Fibroblast of lung (primary cell): ENCODE results near the gene PRG3. TPM values are rescaled to one million over a fixed set of nuclear protein-coding genes. Genes with fewer than 3 reads are reported as not detected.
A peak's percentile ranks its signal among the peaks of the same experiment; 100 is the strongest.

ENCODE experiments used
- DNase-seq, 2 donors: peaks; one replicate each; pipeline versions ENCODE4 v3.0.0 to v3.0.0-alpha.2; 2010; ENCODE audit warnings: low read depth in 2 of 2
- H2AFZ ChIP-seq: 2 replicates; pipeline ENCODE4 v1.5.1; 2012; ENCODE audit warnings: low read length, control low read depth, inconsistent platforms
- H3K27ac ChIP-seq: 2 replicates; pipeline ENCODE4 v1.5.1; 2011; ENCODE audit warnings: low read length, control low read depth; ENCODE audit not compliant: insufficient read depth
- H3K27me3 ChIP-seq: 2 replicates; pipeline ENCODE4 v1.5.1; 2011; ENCODE audit warnings: mild to moderate bottlenecking, low read length; ENCODE audit not compliant: control insufficient read depth, insufficient read depth
- H3K36me3 ChIP-seq: 2 replicates; pipeline ENCODE4 v1.5.1; 2011; ENCODE audit warnings: low read length; ENCODE audit not compliant: control insufficient read depth, insufficient read depth
- H3K4me1 ChIP-seq: 2 replicates; pipeline ENCODE4 v1.5.1; 2011; ENCODE audit warnings: low read length; ENCODE audit not compliant: control insufficient read depth, insufficient read depth; ENCODE audit errors: extremely low read depth
- H3K4me2 ChIP-seq: 2 replicates; pipeline ENCODE4 v1.5.1; 2011; ENCODE audit warnings: low read length, control low read depth; ENCODE audit not compliant: insufficient read depth; ENCODE audit errors: extremely low read depth
- H3K4me3 ChIP-seq, 4 experiments: fragments of 200-600 bp in 1 of 4; sonication (generic) in 1 of 4; replicated peaks in 1 of 4; 2 replicates each; pipeline ENCODE4 v1.5.1; 2011 to 2016; ENCODE audit warnings: low read length in 4 of 4, low read depth in 3 of 4, mild to moderate bottlenecking in 3 of 4, control low read depth in 2 of 4, inconsistent platforms in 1 of 4, mixed read lengths in 1 of 4; ENCODE audit not compliant: insufficient read depth in 1 of 4; ENCODE audit errors: control extremely low read depth in 1 of 4
- H3K79me2 ChIP-seq: 2 replicates; pipeline ENCODE4 v1.5.1; 2012; ENCODE audit warnings: mild to moderate bottlenecking, low read length, inconsistent platforms; ENCODE audit not compliant: control insufficient read depth, insufficient read depth
- H3K9ac ChIP-seq: 2 replicates; pipeline ENCODE4 v1.5.1; 2011; ENCODE audit warnings: mild to moderate bottlenecking, low read length, control low read depth; ENCODE audit not compliant: insufficient read depth
- H3K9me3 ChIP-seq: 2 replicates; pipeline ENCODE4 v1.5.1; 2012; ENCODE audit warnings: low read depth, low read length; ENCODE audit not compliant: control insufficient read depth, insufficient read depth
- H4K20me1 ChIP-seq: 2 replicates; pipeline ENCODE4 v1.5.1; 2011; ENCODE audit warnings: low read length; ENCODE audit not compliant: control insufficient read depth, insufficient read depth; ENCODE audit errors: extremely low read depth
- CTCF ChIP-seq, 2 donors: IDR thresholded peaks in 1 of 2; conservative IDR thresholded peaks in 1 of 2; 1 replicate in 1 of 2; 2 replicates in 1 of 2; pipeline ENCODE4 v1.5.1; 2011 to 2012; ENCODE audit warnings: low read length in 2 of 2, control low read depth in 1 of 2, inconsistent platforms in 1 of 2, low read depth in 1 of 2, mild to moderate bottlenecking in 1 of 2
- EZH2 ChIP-seq: IDR thresholded peaks from 2 replicates; pipeline ENCODE4 v1.5.1; 2012; ENCODE audit warnings: low read length, control low read depth, mild to moderate bottlenecking; ENCODE audit errors: missing control alignments
- polyA plus RNA-seq, 2 donors: library from polyadenylated mRNA; depleted of rRNA in 1 of 2; stranded (reverse) in 1 of 2; unstranded in 1 of 2; fragments of >200 nt; gene quantifications; 2 replicates each; pipeline ENCODE4 v1.2.1, GENCODE V29; 2011 to 2012; ENCODE audit warnings: missing spikeins in 1 of 2
- total RNA-seq: library from RNA; depleted of rRNA; stranded (reverse); fragments of >200 nt; gene quantifications from 2 replicates; pipeline ENCODE4 v1.2.1, GENCODE V29; 2014

Gene PRG3
- total and polyA plus RNA-seq, 2 donors (not counting 1 experiment from before 2014, with no cell fraction given) = not detected

GRCh38 chr11:57370941-57371340 lies 10.0 kb downstream of the PRG3 start:
- H3K79me2 ChIP-seq = no peaks in the 10 kb centered on the region
- no peaks in the 10 kb centered on the region for H4K20me1 ChIP-seq
- H3K27ac ChIP-seq = no peak overlapping the region
- no peaks in the 10 kb centered on the region for H3K4me1 ChIP-seq
- H3K27me3 ChIP-seq = peaks cover 7% of the 10 kb centered on the region
- no peak overlapping the region for H3K4me3 ChIP-seq
- H3K36me3 ChIP-seq = no peaks in the 10 kb centered on the region
- no peak overlapping the region for H3K4me2 ChIP-seq
- TF ChIP-seq CTCF (conservative IDR thresholded peaks at IDR 0.05 in 1 of 2, IDR thresholded peaks at IDR 0.05 in 1 of 2; ENCODE audit: low read depth in 1 of 2, low read length in 2 of 2) (no peak), EZH2 (no peak)
- no peak overlapping the region for H2AFZ ChIP-seq
- H3K9ac ChIP-seq = no peak overlapping the region
- H3K9me3 ChIP-seq = no peaks in the 10 kb centered on the region
- DNase-seq = no peak

GRCh38 chr11:57370251-57370650 lies 10.7 kb downstream of the PRG3 start:
- no peak for TF ChIP-seq CTCF (conservative IDR thresholded peaks at IDR 0.05 in 1 of 2, IDR thresholded peaks at IDR 0.05 in 1 of 2; ENCODE audit: low read depth in 1 of 2, low read length in 2 of 2)
- no peak for TF ChIP-seq EZH2
- no peak overlapping the region for H3K4me3 ChIP-seq
- no peaks in the 10 kb centered on the region for H3K79me2 ChIP-seq
- no peak overlapping the region for H3K4me2 ChIP-seq
- no peak overlapping the region for H2AFZ ChIP-seq
- H4K20me1 ChIP-seq = no peaks in the 10 kb centered on the region
- H3K27me3 ChIP-seq = peaks cover 8% of the 10 kb centered on the region
- no peak overlapping the region for H3K27ac ChIP-seq
- H3K9ac ChIP-seq = no peak overlapping the region
- DNase-seq = peak in 1 of 2 donors; percentile 16
- H3K4me1 ChIP-seq = no peaks in the 10 kb centered on the region
- H3K36me3 ChIP-seq = no peaks in the 10 kb centered on the region
- H3K9me3 ChIP-seq = no peaks in the 10 kb centered on the region

- H4K20me1 ChIP-seq = no peaks in the 10 kb centered on the region
- no peaks in the 10 kb centered on the region for H3K36me3 ChIP-seq
- no peak overlapping the region for H3K27ac ChIP-seq
- no peaks in the 10 kb centered on the region for H3K4me1 ChIP-seq
- no peaks in the 10 kb centered on the region for H3K79me2 ChIP-seq
- no peak for DNase-seq
- no peak overlapping the region for H2AFZ ChIP-seq
- no peaks in the 10 kb centered on the region for H3K9me3 ChIP-seq
- TF ChIP-seq CTCF (conservative IDR thresholded peaks at IDR 0.05 in 1 of 2, IDR thresholded peaks at IDR 0.05 in 1 of 2; ENCODE audit: low read depth in 1 of 2, low read length in 2 of 2) = no peak
- no peak for TF ChIP-seq EZH2
- no peak overlapping the region for H3K9ac ChIP-seq
- no peak overlapping the region for H3K4me3 ChIP-seq
- H3K27me3 ChIP-seq = peaks cover 15% of the 10 kb centered on the region
- no peak overlapping the region for H3K4me2 ChIP-seq
These were observed 12.1 kb downstream of the PRG3 start for GRCh38 chr11:57368845-57369232.
